Vagina (tissue), 2 donors: ENCODE results near the gene IGSF3.
"Not testable (repeated sequence)": the region's sequence is repeated elsewhere in the genome, so short reads cannot be mapped to it uniquely, and the experiment has no call there.

Experiments
- POLR2A ChIP-seq, 2 donors: fragments of 450-650 bp; IDR thresholded peaks; one replicate each; pipeline ENCODE4 v1.6.1; 2017; ENCODE audit warnings: antibody characterized with exemption in 2 of 2, mild to moderate bottlenecking in 2 of 2, moderate library complexity in 2 of 2
- POLR2AphosphoS5 ChIP-seq, 2 donors: sonication (generic); formaldehyde crosslinking; IDR thresholded peaks; one replicate each; pipeline ENCODE4 v1.9.0; 2017; ENCODE audit warnings: antibody characterized with exemption in 2 of 2, mild to moderate bottlenecking in 2 of 2, low read depth in 1 of 2; ENCODE audit not compliant: insufficient read depth in 1 of 2
- TF ChIP-seq, protein P1 (sequence below), 3 experiments: fragments of 450-650 bp in 2 of 3; fragments of 200-600 bp in 1 of 3; sonication (generic) in 1 of 3; IDR thresholded peaks; one replicate each; pipeline ENCODE4 v1.5.1; 2017 to 2019; ENCODE audit warnings: antibody characterized with exemption in 3 of 3, mild to moderate bottlenecking in 2 of 3, moderate library complexity in 2 of 3

DNA sequence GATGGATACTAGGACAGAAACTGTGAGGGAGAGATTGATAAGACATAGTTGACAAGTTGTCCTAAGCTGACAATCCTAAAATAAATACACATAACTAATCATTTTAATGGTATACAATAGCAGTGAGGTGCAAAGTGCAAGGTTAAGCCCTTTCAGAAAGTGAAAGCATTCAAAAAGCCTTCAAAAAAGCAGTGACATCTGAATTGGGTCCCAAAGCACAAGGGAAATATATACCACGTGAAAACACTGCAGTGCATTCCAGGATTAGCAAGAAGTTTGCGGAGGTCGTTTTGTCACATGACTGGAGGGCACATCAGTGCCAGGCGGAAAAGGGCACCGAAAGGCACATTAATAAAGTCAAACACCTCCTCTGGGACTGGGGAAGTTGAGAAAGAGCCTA, 42.4 kb downstream of the IGSF3 start:
- TF ChIP-seq, protein P1, sequence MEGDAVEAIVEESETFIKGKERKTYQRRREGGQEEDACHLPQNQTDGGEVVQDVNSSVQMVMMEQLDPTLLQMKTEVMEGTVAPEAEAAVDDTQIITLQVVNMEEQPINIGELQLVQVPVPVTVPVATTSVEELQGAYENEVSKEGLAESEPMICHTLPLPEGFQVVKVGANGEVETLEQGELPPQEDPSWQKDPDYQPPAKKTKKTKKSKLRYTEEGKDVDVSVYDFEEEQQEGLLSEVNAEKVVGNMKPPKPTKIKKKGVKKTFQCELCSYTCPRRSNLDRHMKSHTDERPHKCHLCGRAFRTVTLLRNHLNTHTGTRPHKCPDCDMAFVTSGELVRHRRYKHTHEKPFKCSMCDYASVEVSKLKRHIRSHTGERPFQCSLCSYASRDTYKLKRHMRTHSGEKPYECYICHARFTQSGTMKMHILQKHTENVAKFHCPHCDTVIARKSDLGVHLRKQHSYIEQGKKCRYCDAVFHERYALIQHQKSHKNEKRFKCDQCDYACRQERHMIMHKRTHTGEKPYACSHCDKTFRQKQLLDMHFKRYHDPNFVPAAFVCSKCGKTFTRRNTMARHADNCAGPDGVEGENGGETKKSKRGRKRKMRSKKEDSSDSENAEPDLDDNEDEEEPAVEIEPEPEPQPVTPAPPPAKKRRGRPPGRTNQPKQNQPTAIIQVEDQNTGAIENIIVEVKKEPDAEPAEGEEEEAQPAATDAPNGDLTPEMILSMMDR (IDR thresholded peaks at IDR 0.05), result not testable (repeated sequence)
- not testable (repeated sequence) for TF ChIP-seq POLR2AphosphoS5 (IDR thresholded peaks at IDR 0.05; ENCODE audit: insufficient read depth in 1 of 2, low read depth in 1 of 2); POLR2A (IDR thresholded peaks at IDR 0.05)
